ENCODE measurements around the gene VILL. TPM values are rescaled to one million over a fixed set of nuclear protein-coding genes. Genes with fewer than 3 reads are reported as not detected.
"Not testable (repeated sequence)": the region's sequence is repeated elsewhere in the genome, so short reads cannot be mapped to it uniquely, and the experiment has no call there.

The VILL gene
- total RNA-seq, 1 donor from 2014 or later = 13.7 TPM

- Mint-ChIP-seq H3K27me3 (ENCODE audit: unreplicated experiment) (peaks cover 8% of the 10 kb centered on the region), H3K4me1 (ENCODE audit: unreplicated experiment) (peaks cover 60% of the 10 kb centered on the region), H3K9me3 (ENCODE audit: unreplicated experiment) (no peaks in the 10 kb centered on the region), H3K27ac (ENCODE audit: unreplicated experiment) (no peak overlapping the region), H3K36me3 (ENCODE audit: low read depth, unreplicated experiment) (peaks cover 43% of the 10 kb centered on the region), H3K4me3 (ENCODE audit: unreplicated experiment) (no peak overlapping the region)
- TF ChIP-seq CTCF (IDR thresholded peaks at IDR 0.05; ENCODE audit: unreplicated experiment) = no peak
- DNase-seq (ENCODE audit: low spot score) = no peak
Observed at GRCh38 chr3:37970802-37971201, 19.8 kb upstream of the VILL start.

GRCh38 chr3:37971467-37971866, 19.1 kb upstream of the VILL start:
- peaks cover 8% of the 10 kb centered on the region for H3K27me3 Mint-ChIP-seq (ENCODE audit: unreplicated experiment)
- H3K9me3 Mint-ChIP-seq (ENCODE audit: unreplicated experiment) = no peaks in the 10 kb centered on the region
- H3K4me3 Mint-ChIP-seq (ENCODE audit: unreplicated experiment) = no peak overlapping the region
- H3K36me3 Mint-ChIP-seq (ENCODE audit: low read depth, unreplicated experiment) = peaks cover 38% of the 10 kb centered on the region
- H3K27ac Mint-ChIP-seq (ENCODE audit: unreplicated experiment) = no peak overlapping the region
- DNase-seq (ENCODE audit: low spot score) = no peak
- no peak for TF ChIP-seq CTCF (IDR thresholded peaks at IDR 0.05; ENCODE audit: unreplicated experiment)
- H3K4me1 Mint-ChIP-seq (ENCODE audit: unreplicated experiment) = peaks cover 58% of the 10 kb centered on the region

GRCh38 chr3:37972056-37972455, 18.5 kb upstream of the VILL start:
- not testable (repeated sequence) for H3K27ac Mint-ChIP-seq (ENCODE audit: unreplicated experiment); H3K9me3 Mint-ChIP-seq (ENCODE audit: unreplicated experiment); H3K4me3 Mint-ChIP-seq (ENCODE audit: unreplicated experiment); H3K27me3 Mint-ChIP-seq (ENCODE audit: unreplicated experiment); DNase-seq (ENCODE audit: low spot score)
- peaks cover 34% of the 10 kb centered on the region for H3K36me3 Mint-ChIP-seq (ENCODE audit: low read depth, unreplicated experiment)
- H3K4me1 Mint-ChIP-seq (ENCODE audit: unreplicated experiment) = peaks cover 58% of the 10 kb centered on the region

- DNase-seq (ENCODE audit: low spot score) = no peak
- peaks cover 8% of the 10 kb centered on the region for H3K27me3 Mint-ChIP-seq (ENCODE audit: unreplicated experiment)
- H3K4me1 Mint-ChIP-seq (ENCODE audit: unreplicated experiment) = peaks cover 53% of the 10 kb centered on the region
- peak overlapping the region; percentile 85 for H3K27ac Mint-ChIP-seq (ENCODE audit: unreplicated experiment)
- H3K36me3 Mint-ChIP-seq (ENCODE audit: low read depth, unreplicated experiment) = peaks cover 34% of the 10 kb centered on the region
- no peak for TF ChIP-seq CTCF (IDR thresholded peaks at IDR 0.05; ENCODE audit: unreplicated experiment)
- H3K9me3 Mint-ChIP-seq (ENCODE audit: unreplicated experiment) = no peaks in the 10 kb centered on the region
- peak overlapping the region; percentile 40 for H3K4me3 Mint-ChIP-seq (ENCODE audit: unreplicated experiment)
Observed at GRCh38 chr3:37973246-37974054, 17.1 kb upstream of the VILL start.

- Mint-ChIP-seq H3K27ac (ENCODE audit: unreplicated experiment) (peak overlapping the region; percentile 85), H3K4me1 (ENCODE audit: unreplicated experiment) (peaks cover 43% of the 10 kb centered on the region), H3K27me3 (ENCODE audit: unreplicated experiment) (peaks cover 8% of the 10 kb centered on the region), H3K9me3 (ENCODE audit: unreplicated experiment) (no peaks in the 10 kb centered on the region), H3K4me3 (ENCODE audit: unreplicated experiment) (peak overlapping the region; percentile 40), H3K36me3 (ENCODE audit: low read depth, unreplicated experiment) (peaks cover 33% of the 10 kb centered on the region)
- peak; percentile 73 for TF ChIP-seq CTCF (IDR thresholded peaks at IDR 0.05; ENCODE audit: unreplicated experiment)
- DNase-seq (ENCODE audit: low spot score) = peak; percentile 77
Observed at GRCh38 chr3:37974121-37975083, 16.2 kb upstream of the VILL start.
